ENCODE measurements around the gene TUG1. TPM values are rescaled to one million over a fixed set of nuclear protein-coding genes. Genes with fewer than 3 reads are reported as not detected.

The TUG1 gene
- total and polyA plus RNA-seq, 10 of the 15 experiments (the other 5 are each of a cell fraction or from before 2014, with no cell fraction given): 19.3 to 116 (median 54.9) TPM

DNA sequence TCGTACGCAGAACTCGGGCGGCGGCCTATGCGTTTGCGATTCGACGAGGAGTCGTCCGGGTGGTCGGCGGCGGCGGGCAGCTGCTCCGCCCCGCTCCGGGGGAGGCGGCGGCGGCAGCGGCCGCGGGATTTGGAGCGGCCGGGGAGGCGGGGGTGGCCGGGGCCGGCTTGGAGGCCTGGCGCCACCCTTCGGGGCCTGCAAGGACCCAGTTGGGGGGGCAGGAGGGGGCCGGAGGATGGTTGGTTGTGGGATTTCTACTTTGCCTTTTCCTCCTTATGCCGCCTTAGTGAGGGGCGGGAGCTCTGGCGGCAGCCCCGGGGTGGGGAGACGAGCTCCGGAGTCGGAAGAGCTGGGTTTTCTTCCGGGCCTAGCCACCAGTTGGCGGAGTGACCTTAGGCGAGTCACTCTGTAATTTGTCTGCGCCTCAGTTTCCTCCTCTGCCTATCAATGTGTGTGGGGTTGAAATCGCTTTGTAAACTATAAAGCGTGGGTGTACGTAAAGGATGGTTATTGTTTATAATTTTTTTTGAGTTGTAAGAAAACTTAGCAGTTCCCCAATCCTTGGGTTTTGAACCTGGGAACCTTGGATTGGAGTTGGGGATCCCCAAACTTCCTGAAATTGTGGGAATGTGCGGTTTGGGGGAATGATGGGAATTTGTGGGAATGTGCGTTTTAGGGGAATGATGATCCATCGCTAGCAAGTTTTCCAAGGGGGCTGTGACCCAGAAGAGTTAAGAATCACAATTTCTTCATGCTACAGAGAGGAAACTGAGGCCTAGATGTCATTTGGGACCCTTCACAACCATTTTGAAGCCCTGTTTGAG lies 679 bp downstream of the TUG1 start:
- peak; percentile 64 for ATAC-seq
- in situ Hi-C loops (cut with MboI): loop anchor here (5.0 kb wide), 1 partner anchor 113 kb away; the partner anchor contains the start of gene SMTN
- H3K36me3 ChIP-seq (ENCODE audit: control insufficient read depth in 2 of 2, insufficient read depth in 2 of 2, low read length in 1 of 2): peaks cover 3 to 28% of the 10 kb centered on the region in 2 experiments
- 0 out of 2 replicates have a peak, but pooled peaks have one; percentile 16 for TF ChIP-seq ZNF217 (IDR thresholded peaks at IDR 0.05)
- 0 out of 2 replicates have a peak, but pooled peaks have one; percentile 13 for TF ChIP-seq NR2F1 (conservative IDR thresholded peaks at IDR 0.05)
- no peak for TF ChIP-seq CREM (IDR thresholded peaks at IDR 0.05; ENCODE audit: low read depth)
- TF ChIP-seq, protein P1, sequence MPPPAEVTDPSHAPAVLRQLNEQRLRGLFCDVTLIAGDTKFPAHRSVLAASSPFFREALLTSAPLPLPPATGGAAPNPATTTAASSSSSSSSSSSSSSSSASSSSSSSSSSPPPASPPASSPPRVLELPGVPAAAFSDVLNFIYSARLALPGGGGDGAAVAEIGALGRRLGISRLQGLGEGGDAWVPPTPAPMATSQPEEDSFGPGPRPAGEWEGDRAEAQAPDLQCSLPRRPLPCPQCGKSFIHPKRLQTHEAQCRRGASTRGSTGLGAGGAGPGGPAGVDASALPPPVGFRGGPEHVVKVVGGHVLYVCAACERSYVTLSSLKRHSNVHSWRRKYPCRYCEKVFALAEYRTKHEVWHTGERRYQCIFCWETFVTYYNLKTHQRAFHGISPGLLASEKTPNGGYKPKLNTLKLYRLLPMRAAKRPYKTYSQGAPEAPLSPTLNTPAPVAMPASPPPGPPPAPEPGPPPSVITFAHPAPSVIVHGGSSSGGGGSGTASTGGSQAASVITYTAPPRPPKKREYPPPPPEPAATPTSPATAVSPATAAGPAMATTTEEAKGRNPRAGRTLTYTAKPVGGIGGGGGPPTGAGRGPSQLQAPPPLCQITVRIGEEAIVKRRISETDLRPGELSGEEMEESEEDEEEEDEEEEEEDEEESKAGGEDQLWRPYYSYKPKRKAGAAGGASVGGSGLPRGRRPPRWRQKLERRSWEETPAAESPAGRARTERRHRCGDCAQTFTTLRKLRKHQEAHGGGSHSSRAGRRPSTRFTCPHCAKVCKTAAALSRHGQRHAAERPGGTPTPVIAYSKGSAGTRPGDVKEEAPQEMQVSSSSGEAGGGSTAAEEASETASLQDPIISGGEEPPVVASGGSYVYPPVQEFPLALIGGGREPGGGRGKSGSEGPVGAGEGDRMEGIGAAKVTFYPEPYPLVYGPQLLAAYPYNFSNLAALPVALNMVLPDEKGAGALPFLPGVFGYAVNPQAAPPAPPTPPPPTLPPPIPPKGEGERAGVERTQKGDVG (CRISPR knock-in tag; IDR thresholded peaks at IDR 0.05): no peak
- TF ChIP-seq, protein P2, sequence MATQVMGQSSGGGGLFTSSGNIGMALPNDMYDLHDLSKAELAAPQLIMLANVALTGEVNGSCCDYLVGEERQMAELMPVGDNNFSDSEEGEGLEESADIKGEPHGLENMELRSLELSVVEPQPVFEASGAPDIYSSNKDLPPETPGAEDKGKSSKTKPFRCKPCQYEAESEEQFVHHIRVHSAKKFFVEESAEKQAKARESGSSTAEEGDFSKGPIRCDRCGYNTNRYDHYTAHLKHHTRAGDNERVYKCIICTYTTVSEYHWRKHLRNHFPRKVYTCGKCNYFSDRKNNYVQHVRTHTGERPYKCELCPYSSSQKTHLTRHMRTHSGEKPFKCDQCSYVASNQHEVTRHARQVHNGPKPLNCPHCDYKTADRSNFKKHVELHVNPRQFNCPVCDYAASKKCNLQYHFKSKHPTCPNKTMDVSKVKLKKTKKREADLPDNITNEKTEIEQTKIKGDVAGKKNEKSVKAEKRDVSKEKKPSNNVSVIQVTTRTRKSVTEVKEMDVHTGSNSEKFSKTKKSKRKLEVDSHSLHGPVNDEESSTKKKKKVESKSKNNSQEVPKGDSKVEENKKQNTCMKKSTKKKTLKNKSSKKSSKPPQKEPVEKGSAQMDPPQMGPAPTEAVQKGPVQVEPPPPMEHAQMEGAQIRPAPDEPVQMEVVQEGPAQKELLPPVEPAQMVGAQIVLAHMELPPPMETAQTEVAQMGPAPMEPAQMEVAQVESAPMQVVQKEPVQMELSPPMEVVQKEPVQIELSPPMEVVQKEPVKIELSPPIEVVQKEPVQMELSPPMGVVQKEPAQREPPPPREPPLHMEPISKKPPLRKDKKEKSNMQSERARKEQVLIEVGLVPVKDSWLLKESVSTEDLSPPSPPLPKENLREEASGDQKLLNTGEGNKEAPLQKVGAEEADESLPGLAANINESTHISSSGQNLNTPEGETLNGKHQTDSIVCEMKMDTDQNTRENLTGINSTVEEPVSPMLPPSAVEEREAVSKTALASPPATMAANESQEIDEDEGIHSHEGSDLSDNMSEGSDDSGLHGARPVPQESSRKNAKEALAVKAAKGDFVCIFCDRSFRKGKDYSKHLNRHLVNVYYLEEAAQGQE (IDR thresholded peaks at IDR 0.05; ENCODE audit: low read depth, low read length): no peak
- no peak for TF ChIP-seq FOXM1 (IDR thresholded peaks at IDR 0.05; ENCODE audit: low read depth, low read length)
- TF ChIP-seq MEF2A (IDR thresholded peaks at IDR 0.05; ENCODE audit: insufficient read depth, low read depth, low read length): no peak
- TF ChIP-seq NFXL1 (IDR thresholded peaks at IDR 0.05; ENCODE audit: borderline replicate concordance): peak; percentile 67; the same call in 1 of the 2 replicates
- TF ChIP-seq, protein P3, sequence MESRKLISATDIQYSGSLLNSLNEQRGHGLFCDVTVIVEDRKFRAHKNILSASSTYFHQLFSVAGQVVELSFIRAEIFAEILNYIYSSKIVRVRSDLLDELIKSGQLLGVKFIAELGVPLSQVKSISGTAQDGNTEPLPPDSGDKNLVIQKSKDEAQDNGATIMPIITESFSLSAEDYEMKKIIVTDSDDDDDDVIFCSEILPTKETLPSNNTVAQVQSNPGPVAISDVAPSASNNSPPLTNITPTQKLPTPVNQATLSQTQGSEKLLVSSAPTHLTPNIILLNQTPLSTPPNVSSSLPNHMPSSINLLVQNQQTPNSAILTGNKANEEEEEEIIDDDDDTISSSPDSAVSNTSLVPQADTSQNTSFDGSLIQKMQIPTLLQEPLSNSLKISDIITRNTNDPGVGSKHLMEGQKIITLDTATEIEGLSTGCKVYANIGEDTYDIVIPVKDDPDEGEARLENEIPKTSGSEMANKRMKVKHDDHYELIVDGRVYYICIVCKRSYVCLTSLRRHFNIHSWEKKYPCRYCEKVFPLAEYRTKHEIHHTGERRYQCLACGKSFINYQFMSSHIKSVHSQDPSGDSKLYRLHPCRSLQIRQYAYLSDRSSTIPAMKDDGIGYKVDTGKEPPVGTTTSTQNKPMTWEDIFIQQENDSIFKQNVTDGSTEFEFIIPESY (IDR thresholded peaks at IDR 0.05): no peak
- TF ChIP-seq ZNF24 (IDR thresholded peaks at IDR 0.05): 0 out of 2 replicates have a peak, but pooled peaks have one; percentile 52
- TF ChIP-seq ZNF274 (IDR thresholded peaks at IDR 0.05; ENCODE audit: insufficient read depth, insufficient read length): no peak

More for the DNA sequence above, 679 bp downstream of the TUG1 start:
- peaks cover 44% of the 10 kb centered on the region for H3K79me2 ChIP-seq (ENCODE audit: control insufficient read depth, insufficient read depth, low read length)
- no peaks in the 10 kb centered on the region for H3K27me3 ChIP-seq (replicated peaks in 1 of 2; ENCODE audit: control insufficient read depth in 2 of 2, insufficient read depth in 2 of 2, low read length in 1 of 2)
- ChIA-PET POLR2A (interaction anchor here (0.6 to 1.8 kb wide), 11 partner anchors 11 to 361 kb away, joined by 3 to 7 read pairs (median 4); partner anchors contain the start of genes LIMK2 and RNF185), RAD21 (ENCODE audit: unreplicated experiment) (interaction anchor here (1.0 to 3.2 kb wide), 7 partner anchors 9 to 215 kb away, joined by 3 to 22 read pairs (median 5); partner anchors contain the start of gene SMTN), CTCF (interaction anchor here (0.6 to 5.5 kb wide), 7 partner anchors 19 to 261 kb away, joined by 3 to 46 read pairs (median 4); no protein-coding TSS in a partner anchor), SMC1A (ENCODE audit: uncharacterized antibody, unreplicated experiment) (interaction anchor here (0.6 to 1.8 kb wide), 4 partner anchors 20 to 1666 kb away, joined by 3 to 5 read pairs (median 4); partner anchors contain the start of gene SMTN)
- no TSS peak for BruUV-seq (replicated peaks)
- peak overlapping the region; percentile 82 for H3K4me3 ChIP-seq
- H3K4me1 ChIP-seq (ENCODE audit: control insufficient read depth, insufficient read depth, low read length): peaks cover 10% of the 10 kb centered on the region
- H3K4me2 ChIP-seq (ENCODE audit: control insufficient read depth, insufficient read depth): peak overlapping the region; percentile 75
- peak overlapping the region; percentile 83 for H2AFZ ChIP-seq (ENCODE audit: control insufficient read depth, low read depth, low read length)
- H3K9ac ChIP-seq (ENCODE audit: control insufficient read depth, insufficient read depth, low read length): peak overlapping the region; percentile 77
- peaks cover 43% of the 10 kb centered on the region for H3K9me3 ChIP-seq (replicated peaks; ENCODE audit: control insufficient read depth, insufficient read depth, low read length)
- DNase-seq (ENCODE audit: low read depth, low spot score) (no peak), FAIRE-seq (no peak)
- H3K27ac ChIP-seq (ENCODE audit: control insufficient read depth, insufficient read depth): peak overlapping the region; percentile 93
- 4% methylated on average over 30 of the region's 49 CpGs for WGBS (ENCODE audit: insufficient coverage, insufficient replicate concordance, low lambda C conversion rate, missing lambda C conversion rate)
- intact Hi-C loops (cut with micrococcal nuclease; ENCODE audit: unreplicated experiment): loop anchor here (5.0 kb wide), 1 partner anchor 113 kb away; the partner anchor contains the start of gene SMTN
- no peaks in the 10 kb centered on the region; the same call in 1 of the 2 replicates for H4K20me1 ChIP-seq (ENCODE audit: control insufficient read depth, insufficient read depth)
